ENCODE results near the gene CYGB.

Gene CYGB

GRCh38 chr17:76484228-76484725 is 53.2 kb downstream of the CYGB start:
- no peak for DNase-seq (ENCODE audit: low read depth in 2 of 2, low spot score in 1 of 2)

- DNase-seq (ENCODE audit: low read depth in 2 of 2, low spot score in 1 of 2), result no peak
Observed at GRCh38 chr17:76481071-76481655, 56.3 kb downstream of the CYGB start.

GRCh38 chr17:76480632-76481031 is 56.9 kb downstream of the CYGB start:
- no peak for DNase-seq (ENCODE audit: low read depth in 2 of 2, low spot score in 1 of 2)

- no peak for DNase-seq (ENCODE audit: low read depth in 2 of 2, low spot score in 1 of 2)
Observed at GRCh38 chr17:76479515-76480060, 57.9 kb downstream of the CYGB start.

- no peak for DNase-seq (ENCODE audit: low read depth in 2 of 2, low spot score in 1 of 2)
Observed at GRCh38 chr17:76478730-76479514, 58.6 kb downstream of the CYGB start.

GRCh38 chr17:76478097-76478496 is 59.4 kb downstream of the CYGB start:
- no peak for DNase-seq (ENCODE audit: low read depth in 2 of 2, low spot score in 1 of 2)

- DNase-seq (ENCODE audit: low read depth in 2 of 2, low spot score in 1 of 2), result no peak
Observed at GRCh38 chr17:76477576-76477975, 59.9 kb downstream of the CYGB start.

Measured in stimulated activated CD8-positive, alpha-beta memory T cell treated with anti-CD3 and anti-CD28 coated beads, Interleukin-4, amount 100 ng/mL, for 4 hours (primary cell).